GM10847 (cell line): ENCODE results near the gene IFT88.

Experiments used
- POLR2A ChIP-seq: IDR thresholded peaks from 2 replicates; pipeline ENCODE4 v1.6.1; 2011; ENCODE audit not compliant: insufficient read length; ENCODE audit errors: extremely low read depth

The IFT88 gene

DNA sequence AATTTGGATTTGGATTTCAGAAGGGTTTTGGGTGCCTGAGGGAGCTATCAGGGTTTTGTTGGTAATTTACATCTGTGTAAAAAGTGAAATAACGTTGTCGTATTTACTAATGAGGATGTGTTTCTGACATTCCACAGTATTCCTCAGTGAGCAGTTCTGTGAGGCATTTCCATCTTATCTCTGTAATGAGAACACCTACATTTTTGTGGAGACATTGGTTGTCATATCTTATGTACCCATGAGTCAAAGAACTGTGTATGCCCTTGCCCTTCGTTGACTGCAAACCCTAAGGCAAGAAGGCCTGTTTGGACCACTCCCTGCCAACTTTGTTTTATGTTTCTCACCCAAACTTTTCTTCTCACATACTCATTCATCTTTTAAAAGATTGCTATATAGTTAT is 122.3 kb downstream of the IFT88 start:
- TF ChIP-seq POLR2A = no peak

DNA sequence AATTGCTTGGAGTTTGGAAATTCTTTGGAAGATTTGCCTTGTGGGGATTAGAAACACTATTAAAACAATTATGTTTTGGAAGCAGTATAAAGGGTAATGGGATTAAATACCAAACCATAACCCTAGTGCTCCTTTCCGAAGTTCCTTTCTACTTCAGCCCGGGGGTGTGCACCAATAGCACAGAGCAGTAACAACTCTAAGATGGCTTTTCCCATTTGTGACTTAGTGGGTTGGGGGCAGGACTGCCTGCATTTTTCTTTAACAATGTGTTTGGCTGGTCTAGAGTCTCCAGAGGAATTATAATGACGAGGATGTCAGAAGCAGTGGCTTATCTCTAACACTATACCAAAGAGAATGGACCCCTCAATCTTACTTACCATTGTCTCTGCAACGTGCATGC is 124.7 kb downstream of the IFT88 start:
- TF ChIP-seq POLR2A = no peak

DNA sequence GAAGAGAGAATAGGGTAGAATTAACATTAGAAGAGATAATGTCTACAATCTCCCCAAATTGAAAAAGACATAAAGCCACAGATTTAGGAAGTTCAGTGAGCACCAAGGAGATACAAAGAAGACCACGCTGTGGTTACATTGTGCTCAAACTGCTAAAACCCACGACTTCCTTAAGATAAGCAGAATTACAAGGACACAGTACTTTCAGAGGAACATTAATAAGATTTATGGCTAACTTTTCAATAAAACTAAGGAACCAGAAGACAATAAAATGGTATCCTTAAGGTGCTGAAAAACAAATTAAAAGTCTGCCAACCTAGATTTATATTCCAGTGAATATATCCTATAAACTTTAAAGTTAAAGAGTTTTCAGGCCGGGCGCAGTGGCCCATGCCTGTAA is 129.1 kb downstream of the IFT88 start:
- TF ChIP-seq POLR2A = no peak

DNA sequence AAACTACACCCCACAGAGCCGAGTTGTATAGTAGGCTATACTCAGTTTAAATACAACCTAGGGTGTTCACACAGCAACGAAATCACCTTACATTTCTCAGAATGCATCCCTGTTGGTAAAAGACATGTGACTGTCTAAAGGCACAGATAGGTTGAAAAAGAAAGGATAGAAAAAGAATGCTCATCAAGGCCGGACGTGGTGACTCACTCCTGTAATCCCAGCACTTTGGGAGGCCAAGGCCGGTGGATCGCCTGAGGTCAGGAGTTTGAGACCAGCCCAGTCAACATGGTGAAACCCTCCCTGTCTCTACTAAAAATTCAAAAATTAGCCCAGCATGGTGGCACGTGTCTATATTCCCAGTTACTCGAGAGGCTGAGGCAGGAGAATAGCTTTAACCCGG is 132.8 kb downstream of the IFT88 start:
- no peak for TF ChIP-seq POLR2A

DNA sequence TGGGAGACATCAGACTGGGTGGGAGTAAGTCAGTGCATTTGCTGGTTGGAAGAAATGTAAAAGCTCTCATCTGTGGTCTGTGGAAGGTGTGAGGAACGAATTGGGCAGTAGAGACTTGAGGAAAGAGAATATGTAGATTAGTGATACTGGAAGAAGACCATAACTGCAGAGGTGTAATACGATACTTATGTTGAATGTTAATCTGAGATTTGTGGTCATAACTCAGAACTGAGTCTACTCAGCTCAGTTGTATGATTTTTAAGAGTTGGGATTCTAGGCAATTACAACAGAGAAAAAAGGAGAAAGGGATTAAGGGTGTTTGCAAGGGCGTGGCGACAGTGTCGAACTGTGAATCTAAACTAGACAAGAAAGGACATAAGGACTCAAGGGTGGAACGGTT is 133.3 kb downstream of the IFT88 start:
- TF ChIP-seq POLR2A = no peak

DNA sequence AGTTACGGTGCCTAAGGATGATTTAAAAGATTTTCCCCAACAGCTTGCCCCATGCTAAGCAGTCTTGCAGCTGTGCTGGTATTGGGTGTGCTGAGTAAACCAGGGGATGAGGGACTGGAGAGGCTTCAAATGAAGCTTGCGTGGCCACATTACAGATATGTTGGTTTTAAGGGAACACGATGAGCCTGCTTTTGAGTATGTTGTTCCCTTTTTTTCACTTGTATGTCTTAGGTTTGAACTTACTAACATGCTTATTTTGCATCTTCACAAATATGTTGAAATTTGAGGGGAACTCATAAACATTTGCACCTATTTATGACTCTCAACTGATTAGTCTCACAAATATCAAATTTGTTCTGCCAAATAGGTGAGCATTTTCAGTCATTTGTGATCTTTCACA is 134.5 kb downstream of the IFT88 start:
- TF ChIP-seq POLR2A = no peak

DNA sequence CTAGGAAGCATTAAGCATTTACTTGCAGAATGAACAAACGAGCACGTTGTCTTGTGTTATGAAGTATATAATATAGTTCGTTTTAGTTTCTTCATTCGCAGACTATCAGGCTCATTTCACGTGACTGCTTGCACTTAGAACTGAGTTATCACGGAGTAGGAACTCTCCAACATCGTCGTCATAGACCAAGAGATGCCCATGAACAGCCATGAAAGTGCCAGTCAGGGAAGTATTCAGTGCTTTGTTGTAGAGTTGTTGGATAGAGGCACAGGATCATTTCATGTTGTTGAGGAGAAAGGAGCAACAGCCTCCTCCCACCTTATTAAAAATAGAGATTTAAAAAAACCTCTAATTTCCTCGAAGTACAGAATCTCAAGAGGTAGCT is 135.6 kb downstream of the IFT88 start:
- TF ChIP-seq POLR2A = no peak

DNA sequence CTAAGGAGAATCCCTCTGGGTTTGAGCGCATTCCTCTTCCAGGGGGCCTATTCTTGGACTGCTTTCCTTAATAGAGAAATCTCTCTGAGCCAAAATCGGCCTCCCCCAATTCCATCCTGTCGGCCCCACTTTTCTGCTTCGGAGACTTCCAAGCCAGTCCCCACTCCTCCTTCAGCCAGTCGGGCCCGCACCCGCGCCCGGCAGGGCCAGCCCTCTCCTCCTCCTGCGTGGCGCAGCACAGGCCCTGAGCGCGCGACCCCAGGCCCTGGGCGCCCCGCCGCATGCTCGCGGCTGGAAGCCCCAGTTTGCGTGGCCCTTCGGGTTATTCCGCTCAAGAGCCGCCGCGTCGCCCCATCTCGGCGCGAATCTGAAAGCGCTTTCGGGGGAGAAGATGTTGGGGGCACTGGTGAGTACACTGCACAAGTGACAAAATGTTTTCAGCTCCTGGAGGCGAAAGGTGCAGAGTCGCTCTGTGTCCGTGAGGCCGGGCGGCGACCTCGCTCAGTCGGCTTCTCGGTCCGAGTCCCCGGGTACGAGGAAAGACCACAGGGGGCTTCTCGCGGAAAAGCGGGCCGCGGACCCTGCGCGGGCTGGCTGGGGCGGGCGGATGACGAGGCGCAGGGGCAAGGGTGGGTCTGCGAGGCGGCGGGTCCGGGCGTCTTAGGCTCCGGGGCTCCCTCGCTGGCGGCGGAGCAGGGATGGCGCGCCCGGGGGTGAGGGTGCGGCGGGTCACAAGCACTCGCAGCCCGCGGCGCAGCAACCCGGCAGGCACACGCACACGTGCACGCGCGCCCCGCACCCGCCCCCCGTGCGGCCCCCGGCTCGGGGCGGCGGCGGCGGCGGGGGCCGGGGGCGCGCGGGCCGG is 136.2 kb downstream of the IFT88 start, which contains the start of gene IL17D:
Gene IL17D, plus strand, starts transcription at position 785 of the 865 bp plus-strand sequence. CDS start 303 bp downstream, outside the sequence.
- TF ChIP-seq POLR2A = no peak

DNA sequence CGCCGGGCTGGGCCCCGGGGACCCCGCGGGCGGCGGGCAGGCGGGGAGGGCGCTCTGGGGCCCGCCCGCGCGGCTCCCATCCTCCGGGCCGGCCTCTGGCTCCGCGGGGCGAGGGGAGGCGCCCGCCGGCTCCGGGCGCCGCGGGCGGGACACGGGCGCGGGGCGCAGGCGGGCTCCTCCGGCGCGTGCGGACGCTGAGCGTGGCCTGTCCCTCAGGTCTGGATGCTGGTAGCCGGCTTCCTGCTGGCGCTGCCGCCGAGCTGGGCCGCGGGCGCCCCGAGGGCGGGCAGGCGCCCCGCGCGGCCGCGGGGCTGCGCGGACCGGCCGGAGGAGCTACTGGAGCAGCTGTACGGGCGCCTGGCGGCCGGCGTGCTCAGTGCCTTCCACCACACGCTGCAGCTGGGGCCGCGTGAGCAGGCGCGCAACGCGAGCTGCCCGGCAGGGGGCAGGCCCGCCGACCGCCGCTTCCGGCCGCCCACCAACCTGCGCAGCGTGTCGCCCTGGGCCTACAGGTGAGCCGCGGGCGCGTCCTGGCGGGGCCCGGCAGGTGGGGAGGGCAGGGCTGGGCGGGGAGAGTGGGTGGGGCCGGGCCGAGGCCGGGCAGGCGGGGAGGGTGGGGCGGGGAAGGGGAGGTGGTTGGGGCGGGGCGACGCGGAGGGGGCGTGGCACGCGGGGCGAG is 137.0 kb downstream of the IFT88 start:
- no peak for TF ChIP-seq POLR2A

DNA sequence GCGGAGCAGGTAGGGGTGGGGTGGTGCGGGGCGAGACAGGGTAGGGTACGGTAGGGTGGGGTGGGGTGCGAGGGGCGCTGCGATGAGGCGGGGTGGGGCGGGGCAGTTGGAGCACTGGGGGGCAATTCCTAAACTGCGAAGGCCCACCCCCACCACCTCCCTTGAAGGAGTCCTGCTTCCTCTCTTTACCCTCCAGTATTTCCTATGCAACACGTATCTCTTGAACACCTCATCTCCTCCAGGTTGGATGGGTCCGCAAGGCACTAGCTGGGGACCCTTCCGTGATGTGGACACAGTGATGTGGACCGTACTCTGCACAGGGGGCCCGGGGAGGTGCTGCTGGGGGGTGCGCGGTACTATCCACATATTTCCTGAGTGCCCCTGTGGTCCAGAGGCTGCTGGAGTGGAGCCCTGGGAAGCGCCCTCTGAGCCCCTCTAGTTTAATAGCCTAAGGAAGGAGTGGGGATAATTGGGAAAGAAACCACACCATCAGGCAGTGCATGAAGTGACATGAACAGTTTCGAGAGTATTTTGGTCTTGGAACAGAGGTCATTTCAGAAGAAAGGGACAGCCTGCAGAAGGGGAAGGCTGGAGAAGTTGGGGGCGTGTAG is 137.6 kb downstream of the IFT88 start:
- no peak for TF ChIP-seq POLR2A

DNA sequence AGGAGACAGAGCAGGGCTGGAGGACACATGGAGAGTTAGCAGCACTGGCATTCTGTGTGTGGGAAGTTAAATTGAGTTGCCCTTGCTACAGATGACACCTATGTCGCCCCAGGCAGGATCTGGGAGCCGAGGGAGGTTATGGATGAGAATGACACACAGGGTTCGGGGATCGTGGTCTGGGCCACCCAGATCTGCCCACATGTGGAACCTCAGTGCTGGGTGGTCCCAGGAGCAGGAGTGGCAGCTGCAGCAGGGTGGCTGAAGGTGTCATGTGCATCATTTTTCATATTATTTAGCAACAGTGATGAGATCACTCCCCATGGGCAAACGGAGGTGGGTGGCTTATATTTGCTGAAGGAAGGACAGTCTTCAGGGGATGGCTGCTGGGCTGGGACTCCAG is 139.7 kb downstream of the IFT88 start:
- no peak for TF ChIP-seq POLR2A

DNA sequence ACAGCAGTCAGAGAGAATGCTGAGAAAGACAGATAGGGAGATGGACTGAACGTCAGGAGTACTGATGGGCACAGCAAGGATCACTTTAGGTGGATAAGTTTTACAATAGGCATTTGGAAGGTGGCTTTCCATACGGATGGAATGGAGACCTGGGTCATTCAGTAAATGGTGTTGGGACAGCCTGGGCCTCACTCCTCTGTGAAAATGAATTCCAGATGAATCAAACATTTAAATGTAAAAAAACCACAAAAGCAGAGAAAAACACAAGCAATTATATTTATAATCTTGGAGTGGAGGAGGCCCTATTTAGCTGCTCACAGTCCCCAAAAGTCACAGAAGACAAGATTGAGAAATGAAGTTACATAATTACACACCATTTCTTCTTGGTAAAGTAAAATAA is 141.3 kb downstream of the IFT88 start:
- no peak for TF ChIP-seq POLR2A

DNA sequence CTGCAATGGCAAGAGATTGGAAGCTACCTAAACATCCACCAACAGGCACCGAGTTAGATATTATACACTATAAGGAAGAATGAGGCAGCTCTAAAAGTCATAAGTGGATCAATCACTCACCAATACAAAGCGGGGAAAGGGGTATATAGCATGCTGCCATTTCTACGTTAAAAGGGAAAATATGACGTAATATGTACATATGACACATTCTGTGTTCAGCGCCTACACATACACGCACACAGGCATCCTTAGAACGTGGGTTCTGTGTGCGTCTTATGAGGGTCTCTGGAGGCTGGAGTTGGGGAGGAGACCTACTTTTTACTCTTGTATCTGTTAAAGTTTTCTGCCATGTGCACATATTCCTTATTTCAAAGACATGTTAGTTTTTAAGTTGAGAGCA is 142.4 kb downstream of the IFT88 start:
- TF ChIP-seq POLR2A = no peak

DNA sequence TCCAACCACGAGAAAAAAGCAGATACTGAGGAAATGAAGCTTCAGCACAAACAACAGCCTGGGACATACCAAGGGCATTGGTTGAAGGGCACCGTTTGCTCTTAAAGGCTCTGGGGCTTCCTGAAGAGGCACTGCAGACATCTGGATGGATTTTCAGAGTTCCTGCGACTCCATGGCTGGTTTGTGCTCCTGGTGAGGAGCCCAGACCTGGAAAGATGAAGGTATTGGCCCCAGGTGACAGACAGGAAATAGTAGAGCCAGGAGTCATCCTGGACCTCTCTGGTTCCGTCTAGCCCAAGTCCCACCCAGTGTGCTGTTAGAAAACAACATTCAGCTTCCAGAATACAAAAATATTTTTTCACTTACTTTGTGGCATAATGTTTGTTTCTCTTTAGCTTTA is 142.8 kb downstream of the IFT88 start:
- TF ChIP-seq POLR2A = no peak

DNA sequence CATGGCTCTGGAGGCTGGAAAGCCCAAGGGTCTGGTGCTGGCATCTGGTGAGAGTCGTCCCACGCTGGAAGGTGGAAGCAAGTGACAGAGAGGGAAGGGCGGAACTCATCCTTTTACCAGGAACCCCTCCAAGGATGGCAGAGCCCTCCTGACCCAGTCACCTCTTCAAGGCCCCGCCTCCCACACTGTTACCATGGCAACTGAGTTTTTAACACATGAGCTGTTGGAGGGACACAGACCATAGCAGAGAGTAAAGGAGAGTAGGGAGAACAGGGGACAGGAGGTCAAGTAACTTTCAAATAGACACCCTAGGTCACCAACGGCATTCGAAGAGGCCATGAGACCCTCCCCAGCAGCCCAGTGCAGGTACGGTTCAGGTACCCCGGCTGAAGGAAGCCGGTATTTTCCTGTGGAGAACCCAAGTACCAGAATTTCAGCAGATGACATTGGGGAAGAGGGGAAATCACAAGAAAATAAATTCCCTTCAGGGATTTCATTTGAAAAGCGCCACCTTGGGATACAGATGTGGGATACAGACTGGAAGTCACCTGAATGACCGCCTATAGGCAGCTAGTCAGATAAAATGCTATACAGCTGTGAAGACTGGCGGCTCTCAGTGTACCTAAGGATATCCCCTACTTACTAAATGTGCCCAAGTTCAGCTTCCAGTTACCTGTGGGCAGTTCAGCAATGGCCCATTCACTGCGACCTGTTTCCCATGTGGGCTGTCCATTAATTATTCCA is 144.5 kb downstream of the IFT88 start:
- no peak for TF ChIP-seq POLR2A
